Central memory CD8-positive, alpha-beta T cell (primary cell): ENCODE measurements around the gene BCHE.

ENCODE experiments used
- ATAC-seq: fragments of 150-1000 bp; cut with Tn5 transposase; replicated peaks from 2 replicates; pipeline ENCODE4 v1.10.0; 2022; ENCODE audit warnings: mild to moderate bottlenecking, moderate FRiP score, moderate number of reproducible peaks; ENCODE audit not compliant: poor library complexity, severe bottlenecking; ENCODE audit errors: extremely low read depth
- DNase-seq, 2 donors: peaks; one replicate each; pipeline ENCODE4 v3.0.0; 2021; ENCODE audit warnings: low spot score in 2 of 2
- H3K27ac Mint-ChIP-seq: one replicate; pipeline ENCODE4 v1.8.0; 2022; ENCODE audit warnings: low read depth, mild to moderate bottlenecking, moderate library complexity, mixed read lengths
- H3K27me3 Mint-ChIP-seq: one replicate; pipeline ENCODE4 v1.8.0; 2022; ENCODE audit warnings: mixed read lengths
- H3K36me3 Mint-ChIP-seq: one replicate; pipeline ENCODE4 v1.8.0; 2022; ENCODE audit warnings: mild to moderate bottlenecking, moderate library complexity, mixed read lengths; ENCODE audit not compliant: insufficient read depth
- H3K4me1 Mint-ChIP-seq: one replicate; pipeline ENCODE4 v1.8.0; 2022; ENCODE audit warnings: mixed read lengths
- H3K4me3 Mint-ChIP-seq: one replicate; pipeline ENCODE4 v1.8.0; 2022; ENCODE audit warnings: mild to moderate bottlenecking, moderate library complexity, mixed read lengths
- H3K9me3 Mint-ChIP-seq: one replicate; pipeline ENCODE4 v1.8.0; 2022; ENCODE audit warnings: mixed read lengths

BCHE gene

GRCh38 chr3:165805946-165806561 lies 31.2 kb downstream of the BCHE start:
- Mint-ChIP-seq H3K4me1 (no peaks in the 10 kb centered on the region), H3K27me3 (no peaks in the 10 kb centered on the region), H3K9me3 (no peaks in the 10 kb centered on the region), H3K27ac (no peak overlapping the region), H3K4me3 (no peak overlapping the region), H3K36me3 (no peaks in the 10 kb centered on the region)
- DNase-seq (no peak), ATAC-seq (no peak)

- Mint-ChIP-seq H3K27me3 (no peaks in the 10 kb centered on the region), H3K4me1 (no peaks in the 10 kb centered on the region), H3K27ac (no peak overlapping the region), H3K4me3 (no peak overlapping the region), H3K36me3 (no peaks in the 10 kb centered on the region), H3K9me3 (no peaks in the 10 kb centered on the region)
- DNase-seq (no peak), ATAC-seq (no peak)
Measured at GRCh38 chr3:165803471-165803870, 33.8 kb downstream of the BCHE start.

GRCh38 chr3:165800970-165801369 lies 36.3 kb downstream of the BCHE start:
- no peak for ATAC-seq
- no peak overlapping the region for H3K27ac Mint-ChIP-seq
- DNase-seq, result no peak
- no peaks in the 10 kb centered on the region for H3K4me1 Mint-ChIP-seq
- H3K4me3 Mint-ChIP-seq, result no peak overlapping the region
- H3K9me3 Mint-ChIP-seq, result peaks cover 6% of the 10 kb centered on the region
- H3K36me3 Mint-ChIP-seq, result no peaks in the 10 kb centered on the region
- no peaks in the 10 kb centered on the region for H3K27me3 Mint-ChIP-seq

- Mint-ChIP-seq H3K36me3 (no peaks in the 10 kb centered on the region), H3K4me1 (no peaks in the 10 kb centered on the region), H3K27me3 (no peaks in the 10 kb centered on the region), H3K27ac (no peak overlapping the region), H3K4me3 (no peak overlapping the region), H3K9me3 (peaks cover 6% of the 10 kb centered on the region)
- ATAC-seq (no peak), DNase-seq (no peak)
Measured at GRCh38 chr3:165799026-165799425, 38.2 kb downstream of the BCHE start.

GRCh38 chr3:165797551-165797950 lies 39.7 kb downstream of the BCHE start:
- Mint-ChIP-seq H3K27me3 (no peaks in the 10 kb centered on the region), H3K4me3 (no peak overlapping the region), H3K4me1 (no peaks in the 10 kb centered on the region), H3K27ac (no peak overlapping the region), H3K9me3 (peaks cover 11% of the 10 kb centered on the region), H3K36me3 (no peaks in the 10 kb centered on the region)
- DNase-seq (no peak), ATAC-seq (no peak)

GRCh38 chr3:165796701-165797100 lies 40.5 kb downstream of the BCHE start:
- Mint-ChIP-seq H3K27ac (no peak overlapping the region), H3K9me3 (peaks cover 11% of the 10 kb centered on the region), H3K27me3 (no peaks in the 10 kb centered on the region), H3K4me3 (no peak overlapping the region), H3K4me1 (no peaks in the 10 kb centered on the region), H3K36me3 (no peaks in the 10 kb centered on the region)
- ATAC-seq (no peak), DNase-seq (no peak)

- Mint-ChIP-seq H3K27me3 (no peaks in the 10 kb centered on the region), H3K4me3 (no peak overlapping the region), H3K4me1 (no peaks in the 10 kb centered on the region), H3K9me3 (peaks cover 21% of the 10 kb centered on the region), H3K36me3 (no peaks in the 10 kb centered on the region), H3K27ac (no peak overlapping the region)
- ATAC-seq (no peak), DNase-seq (no peak)
Measured at GRCh38 chr3:165788531-165788930, 48.7 kb downstream of the BCHE start.

- no peak for DNase-seq
- Mint-ChIP-seq H3K9me3 (peaks cover 11% of the 10 kb centered on the region), H3K4me1 (no peaks in the 10 kb centered on the region), H3K27ac (no peak overlapping the region), H3K36me3 (no peaks in the 10 kb centered on the region), H3K27me3 (no peaks in the 10 kb centered on the region), H3K4me3 (no peak overlapping the region)
- no peak for ATAC-seq
Measured at GRCh38 chr3:165786013-165786412, 51.2 kb downstream of the BCHE start.

- no peak for ATAC-seq
- Mint-ChIP-seq H3K9me3 (no peaks in the 10 kb centered on the region), H3K27me3 (no peaks in the 10 kb centered on the region)
Measured at GRCh38 chr3:165784337-165784736, 52.9 kb downstream of the BCHE start.

GRCh38 chr3:165783383-165783782 lies 53.8 kb downstream of the BCHE start:
- H3K4me1 Mint-ChIP-seq, result no peaks in the 10 kb centered on the region
- H3K27me3 Mint-ChIP-seq, result no peaks in the 10 kb centered on the region
- DNase-seq (no peak), ATAC-seq (no peak)
- H3K27ac Mint-ChIP-seq, result no peak overlapping the region
- no peaks in the 10 kb centered on the region for H3K9me3 Mint-ChIP-seq
- H3K36me3 Mint-ChIP-seq, result no peaks in the 10 kb centered on the region
- H3K4me3 Mint-ChIP-seq, result no peak overlapping the region

More at GRCh38 chr3:165784337-165784736, 52.9 kb downstream of the BCHE start:
- DNase-seq, result no peak
- H3K27ac Mint-ChIP-seq, result no peak overlapping the region
- H3K36me3 Mint-ChIP-seq, result no peaks in the 10 kb centered on the region
- no peaks in the 10 kb centered on the region for H3K4me1 Mint-ChIP-seq
- no peak overlapping the region for H3K4me3 Mint-ChIP-seq

GRCh38 chr3:165778891-165779290 lies 58.3 kb downstream of the BCHE start:
- Mint-ChIP-seq H3K9me3 (no peaks in the 10 kb centered on the region), H3K27me3 (no peaks in the 10 kb centered on the region), H3K4me1 (no peaks in the 10 kb centered on the region), H3K36me3 (no peaks in the 10 kb centered on the region), H3K27ac (no peak overlapping the region), H3K4me3 (no peak overlapping the region)
- ATAC-seq (no peak), DNase-seq (no peak)

GRCh38 chr3:165778456-165778855 lies 58.8 kb downstream of the BCHE start:
- no peak overlapping the region for H3K27ac Mint-ChIP-seq

GRCh38 chr3:165775824-165776223 lies 61.4 kb downstream of the BCHE start:
- H3K27ac Mint-ChIP-seq, result no peak overlapping the region
- no peak for DNase-seq
- H3K4me1 Mint-ChIP-seq, result no peaks in the 10 kb centered on the region
- no peaks in the 10 kb centered on the region for H3K36me3 Mint-ChIP-seq
- ATAC-seq, result no peak
- no peak overlapping the region for H3K4me3 Mint-ChIP-seq
- no peaks in the 10 kb centered on the region for H3K27me3 Mint-ChIP-seq
- H3K9me3 Mint-ChIP-seq, result no peaks in the 10 kb centered on the region

More at GRCh38 chr3:165778456-165778855, 58.8 kb downstream of the BCHE start:
- no peak overlapping the region for H3K4me3 Mint-ChIP-seq
- H3K27me3 Mint-ChIP-seq, result no peaks in the 10 kb centered on the region
- no peaks in the 10 kb centered on the region for H3K36me3 Mint-ChIP-seq
- ATAC-seq (no peak), DNase-seq (no peak)
- no peaks in the 10 kb centered on the region for H3K4me1 Mint-ChIP-seq
- H3K9me3 Mint-ChIP-seq, result no peaks in the 10 kb centered on the region
